MCF 10A (cell line): Measurements from ENCODE around the gene CYP2J2. TPM values are rescaled to one million over a fixed set of nuclear protein-coding genes. Genes with fewer than 3 reads are reported as not detected.
A peak's percentile ranks its signal among the peaks of the same experiment; 100 is the strongest.
"Not testable (repeated sequence)": the region's sequence is repeated elsewhere in the genome, so short reads cannot be mapped to it uniquely, and the experiment has no call there.

ENCODE experiments used
- BruUV-seq: library from RNA; stranded (reverse); fragments of 400-500 nt; replicated peaks from 2 replicates; lab custom pipeline; 2021; lab: Mats Ljungman, UMichigan
- CTCF ChIA-PET: fragments of 300-600 bp; sonication (Branson Sonifier 250); formaldehyde crosslinking; extraction: SDS; loops from one replicate; lab custom pipeline; 2021; ENCODE audit warnings: antibody characterized with exemption, inconsistent platforms; lab: Yijun Ruan, JAX
- POLR2A ChIA-PET: fragments of 300-600, 350-650 bp; sonication (Branson Sonifier 250); formaldehyde crosslinking; extraction: SDS; loops from one replicate; lab custom pipeline; 2020; ENCODE audit warnings: antibody characterized with exemption, inconsistent platforms; lab: Yijun Ruan, JAX
- DNase-seq: peaks from one replicate; pipeline ENCODE4 v3.0.0-alpha.2; 2018; ENCODE audit not compliant: unreplicated experiment
- H3K27ac Mint-ChIP-seq: one replicate; pipeline ENCODE4 v1.8.0; 2022; ENCODE audit warnings: mild to moderate bottlenecking, low read depth, mixed read lengths; ENCODE audit not compliant: unreplicated experiment
- H3K27me3 Mint-ChIP-seq: one replicate; pipeline ENCODE4 v1.8.0; 2022; ENCODE audit warnings: mixed read lengths; ENCODE audit not compliant: insufficient read depth, unreplicated experiment
- H3K36me3 Mint-ChIP-seq: one replicate; pipeline ENCODE4 v1.8.0; 2022; ENCODE audit warnings: mild to moderate bottlenecking, moderate library complexity, mixed read lengths; ENCODE audit not compliant: insufficient read depth, unreplicated experiment
- H3K4me1 Mint-ChIP-seq: one replicate; pipeline ENCODE4 v1.8.0; 2022; ENCODE audit warnings: mixed read lengths; ENCODE audit not compliant: insufficient read depth, unreplicated experiment
- H3K4me3 Mint-ChIP-seq: one replicate; pipeline ENCODE4 v1.8.0; 2022; ENCODE audit warnings: mild to moderate bottlenecking, moderate library complexity, mixed read lengths; ENCODE audit not compliant: unreplicated experiment
- H3K9me3 Mint-ChIP-seq: one replicate; pipeline ENCODE4 v1.8.0; 2022; ENCODE audit warnings: mixed read lengths; ENCODE audit not compliant: unreplicated experiment
- CTCF ChIP-seq: fragments of 200-600 bp; IDR thresholded peaks from one replicate; pipeline ENCODE4 v1.8.0; 2022; ENCODE audit warnings: antibody characterized with exemption, mild to moderate bottlenecking; ENCODE audit not compliant: unreplicated experiment
- intact Hi-C: fragments of 100-400 bp; cut with micrococcal nuclease; formaldehyde crosslinking; loops from 2 replicates; pipeline ENCODE4 v1.14.1; 2022
- total RNA-seq: library from RNA; stranded (reverse); gene quantifications from 2 replicates; pipeline ENCODE4 v1.2.3, GENCODE V29; 2022

The CYP2J2 gene
- total RNA-seq, 1 experiment from 2014 or later, result 0.42 TPM

- Mint-ChIP-seq H3K36me3 (no peaks in the 10 kb centered on the region), H3K9me3 (no peaks in the 10 kb centered on the region), H3K27me3 (peaks cover 55% of the 10 kb centered on the region), H3K4me3 (no peak overlapping the region), H3K27ac (no peak overlapping the region), H3K4me1 (no peaks in the 10 kb centered on the region)
- peak; percentile 91 for TF ChIP-seq CTCF
- POLR2A ChIA-PET, result interaction anchor here (0.6 to 1.0 kb wide), 2 partner anchors 200 to 1071 kb away, joined by 3 read pairs; no protein-coding TSS in a partner anchor
- intact Hi-C loops, result loop anchor here (5.0 to 10.0 kb wide), 2 partner anchors 311 to 873 kb away; no protein-coding TSS in a partner anchor
- no TSS peak for BruUV-seq
- CTCF ChIA-PET, result interaction anchor here (0.6 to 9.7 kb wide), 62 partner anchors 7 to 1670 kb away, joined by 3 to 88 read pairs (median 4); no protein-coding TSS in a partner anchor
- peak; percentile 71 for DNase-seq
Observed at GRCh38 chr1:59971464-59971911, 44.9 kb upstream of the CYP2J2 start.

- intact Hi-C loops, result loop anchor here (5.0 to 10.0 kb wide), 2 partner anchors 313 to 875 kb away; no protein-coding TSS in a partner anchor
- H3K9me3 Mint-ChIP-seq, DNase-seq, H3K4me1 Mint-ChIP-seq, H3K4me3 Mint-ChIP-seq, H3K27ac Mint-ChIP-seq, H3K36me3 Mint-ChIP-seq, BruUV-seq: not testable (repeated sequence)
- peaks cover 36% of the 10 kb centered on the region for H3K27me3 Mint-ChIP-seq
- ChIA-PET CTCF (interaction anchor here (0.6 to 3.5 kb wide), 7 partner anchors 17 to 1316 kb away, joined by 3 to 27 read pairs (median 4); no protein-coding TSS in a partner anchor), POLR2A (interaction anchor here (0.6 kb wide), 1 partner anchor 1074 kb away, joined by 3 read pairs; no protein-coding TSS in a partner anchor)
Observed at GRCh38 chr1:59969542-59970175, 43.1 kb upstream of the CYP2J2 start.

GRCh38 chr1:59968746-59969145 lies 42.2 kb upstream of the CYP2J2 start:
- H3K27ac Mint-ChIP-seq, intact Hi-C loops, H3K36me3 Mint-ChIP-seq, BruUV-seq, H3K4me3 Mint-ChIP-seq, H3K4me1 Mint-ChIP-seq, DNase-seq, H3K9me3 Mint-ChIP-seq: not testable (repeated sequence)
- peaks cover 27% of the 10 kb centered on the region for H3K27me3 Mint-ChIP-seq
- ChIA-PET CTCF (interaction anchor here (0.6 to 8.0 kb wide), 6 partner anchors 6 to 1317 kb away, joined by 3 to 88 read pairs (median 3); no protein-coding TSS in a partner anchor), POLR2A (interaction anchor here (0.6 kb wide), 1 partner anchor 1075 kb away, joined by 3 read pairs; no protein-coding TSS in a partner anchor)

- TF ChIP-seq CTCF, result no peak
- intact Hi-C loops, result no loop called here
- no peak for DNase-seq
- BruUV-seq, result no TSS peak
- Mint-ChIP-seq H3K27me3 (peaks cover 27% of the 10 kb centered on the region), H3K4me1 (no peaks in the 10 kb centered on the region), H3K27ac (no peak overlapping the region), H3K4me3 (no peak overlapping the region), H3K36me3 (no peaks in the 10 kb centered on the region), H3K9me3 (no peaks in the 10 kb centered on the region)
- POLR2A ChIA-PET, result no interaction called here
- CTCF ChIA-PET, result interaction anchor here (0.8 to 8.0 kb wide), 4 partner anchors 7 to 50 kb away, joined by 3 to 88 read pairs (median 8); no protein-coding TSS in a partner anchor
Observed at GRCh38 chr1:59967780-59968179, 41.2 kb upstream of the CYP2J2 start.
